DOHH2 (cell line): ENCODE measurements around the gene RHOT1.
"Not testable (repeated sequence)": the region's sequence is repeated elsewhere in the genome, so short reads cannot be mapped to it uniquely, and the experiment has no call there.

Experiments
- EZH2phosphoT487 ChIP-seq: fragments of 200-600 bp; sonication (generic); IDR thresholded peaks from 2 replicates; pipeline ENCODE4 v1.6.1; 2017; ENCODE audit warnings: borderline replicate concordance, mild to moderate bottlenecking, antibody characterized with exemption, low read length, moderate library complexity, mixed read lengths
- TF ChIP-seq, protein P1 (sequence below): fragments of 200-600 bp; sonication (generic); IDR thresholded peaks from one replicate; pipeline ENCODE4 v1.5.1; 2014; ENCODE audit warnings: antibody characterized with exemption, mild to moderate bottlenecking, low read depth, low read length; ENCODE audit not compliant: poor library complexity, severe bottlenecking

DNA sequence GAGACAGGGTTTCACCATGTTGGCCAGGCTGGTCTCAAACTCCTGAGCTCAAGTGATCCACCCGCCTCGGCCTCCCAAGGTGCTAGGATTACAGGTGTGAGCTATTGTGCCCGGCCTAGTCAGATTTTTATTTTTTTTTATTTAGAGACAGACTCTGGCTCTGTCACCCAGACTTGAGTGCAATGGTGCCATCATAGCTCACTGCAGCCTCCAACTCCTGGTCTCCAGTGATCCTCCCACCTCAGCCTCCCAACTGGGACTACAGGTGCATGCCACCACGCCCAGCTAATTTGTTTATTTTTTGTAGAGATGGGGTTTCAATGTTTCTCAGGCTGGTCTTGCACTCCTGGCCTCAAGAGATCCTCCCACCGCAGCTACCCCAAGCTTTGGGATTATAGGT is 2.8 kb upstream of the RHOT1 start:
- TF ChIP-seq, protein P1, sequence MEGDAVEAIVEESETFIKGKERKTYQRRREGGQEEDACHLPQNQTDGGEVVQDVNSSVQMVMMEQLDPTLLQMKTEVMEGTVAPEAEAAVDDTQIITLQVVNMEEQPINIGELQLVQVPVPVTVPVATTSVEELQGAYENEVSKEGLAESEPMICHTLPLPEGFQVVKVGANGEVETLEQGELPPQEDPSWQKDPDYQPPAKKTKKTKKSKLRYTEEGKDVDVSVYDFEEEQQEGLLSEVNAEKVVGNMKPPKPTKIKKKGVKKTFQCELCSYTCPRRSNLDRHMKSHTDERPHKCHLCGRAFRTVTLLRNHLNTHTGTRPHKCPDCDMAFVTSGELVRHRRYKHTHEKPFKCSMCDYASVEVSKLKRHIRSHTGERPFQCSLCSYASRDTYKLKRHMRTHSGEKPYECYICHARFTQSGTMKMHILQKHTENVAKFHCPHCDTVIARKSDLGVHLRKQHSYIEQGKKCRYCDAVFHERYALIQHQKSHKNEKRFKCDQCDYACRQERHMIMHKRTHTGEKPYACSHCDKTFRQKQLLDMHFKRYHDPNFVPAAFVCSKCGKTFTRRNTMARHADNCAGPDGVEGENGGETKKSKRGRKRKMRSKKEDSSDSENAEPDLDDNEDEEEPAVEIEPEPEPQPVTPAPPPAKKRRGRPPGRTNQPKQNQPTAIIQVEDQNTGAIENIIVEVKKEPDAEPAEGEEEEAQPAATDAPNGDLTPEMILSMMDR, result not testable (repeated sequence)
- not testable (repeated sequence) for TF ChIP-seq EZH2phosphoT487
